ENCODE results near the gene CFAP46.

GRCh38 chr10:132827423-132827789 is 115.0 kb downstream of the CFAP46 start:
- TF ChIP-seq CTCF (conservative IDR thresholded peaks at IDR 0.05; ENCODE audit: low read depth, low read length) (no peak), POLR2A (IDR thresholded peaks at IDR 0.05; ENCODE audit: low read depth, low read length) (no peak), RFX5 (IDR thresholded peaks at IDR 0.05; ENCODE audit: low read depth, low read length) (no peak)
